HG03558 (cell line): ENCODE results near the gene TBC1D24.
"Not testable (repeated sequence)": the region's sequence is repeated elsewhere in the genome, so short reads cannot be mapped to it uniquely, and the experiment has no call there.

Source experiments
- ATAC-seq: cut with Tn5 transposase; IDR thresholded peaks from one replicate; pipeline ENCODE4 v1.9.1; 2021; ENCODE audit warnings: moderate number of reproducible peaks; ENCODE audit not compliant: unreplicated experiment; ENCODE audit errors: extremely low read depth

Gene TBC1D24

DNA sequence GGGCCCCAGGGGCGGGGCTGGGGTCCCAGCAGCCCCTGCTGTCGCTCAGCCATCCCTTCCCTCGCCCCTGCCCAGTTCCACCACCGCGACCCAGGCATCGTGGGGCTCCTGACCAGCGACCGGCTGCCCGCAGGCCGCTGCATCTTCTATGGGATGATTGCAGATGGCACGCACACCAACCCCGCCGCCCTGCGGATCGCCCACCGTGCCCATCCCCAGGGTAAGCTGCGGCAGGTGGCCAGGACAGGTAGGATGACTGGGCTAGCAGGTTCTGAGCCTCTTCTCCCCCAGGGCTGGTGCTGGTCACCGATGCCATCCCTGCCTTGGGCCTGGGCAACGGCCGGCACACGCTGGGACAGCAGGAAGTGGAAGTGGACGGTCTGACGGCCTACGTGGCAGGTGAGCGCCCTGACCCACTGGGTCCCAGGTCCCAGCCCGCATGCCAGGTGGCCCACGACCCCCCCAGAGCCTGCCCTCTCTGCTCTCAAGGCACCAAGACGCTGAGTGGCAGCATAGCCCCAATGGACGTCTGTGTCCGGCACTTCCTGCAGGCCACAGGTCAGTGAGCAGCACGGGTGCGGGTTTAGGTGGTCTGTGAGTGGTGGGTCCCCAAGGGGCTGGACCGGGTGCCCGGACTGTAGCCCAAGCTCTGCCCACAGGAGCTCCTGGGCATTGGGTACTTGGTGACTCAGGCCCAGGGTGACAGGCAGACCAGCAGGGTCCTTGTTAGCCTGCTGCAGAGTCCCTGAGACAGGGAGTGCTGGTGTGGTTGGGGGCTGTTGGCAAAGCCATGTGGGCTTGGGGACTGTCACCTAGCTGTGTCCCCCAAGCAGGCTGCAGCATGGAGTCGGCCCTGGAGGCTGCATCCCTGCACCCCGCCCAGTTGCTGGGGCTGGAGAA, 53.5 kb downstream of the TBC1D24 start:
- no peak for ATAC-seq

- ATAC-seq, result no peak
These were observed 54.4 kb downstream of the TBC1D24 start for GRCh38 chr16:2529061-2529931.

DNA sequence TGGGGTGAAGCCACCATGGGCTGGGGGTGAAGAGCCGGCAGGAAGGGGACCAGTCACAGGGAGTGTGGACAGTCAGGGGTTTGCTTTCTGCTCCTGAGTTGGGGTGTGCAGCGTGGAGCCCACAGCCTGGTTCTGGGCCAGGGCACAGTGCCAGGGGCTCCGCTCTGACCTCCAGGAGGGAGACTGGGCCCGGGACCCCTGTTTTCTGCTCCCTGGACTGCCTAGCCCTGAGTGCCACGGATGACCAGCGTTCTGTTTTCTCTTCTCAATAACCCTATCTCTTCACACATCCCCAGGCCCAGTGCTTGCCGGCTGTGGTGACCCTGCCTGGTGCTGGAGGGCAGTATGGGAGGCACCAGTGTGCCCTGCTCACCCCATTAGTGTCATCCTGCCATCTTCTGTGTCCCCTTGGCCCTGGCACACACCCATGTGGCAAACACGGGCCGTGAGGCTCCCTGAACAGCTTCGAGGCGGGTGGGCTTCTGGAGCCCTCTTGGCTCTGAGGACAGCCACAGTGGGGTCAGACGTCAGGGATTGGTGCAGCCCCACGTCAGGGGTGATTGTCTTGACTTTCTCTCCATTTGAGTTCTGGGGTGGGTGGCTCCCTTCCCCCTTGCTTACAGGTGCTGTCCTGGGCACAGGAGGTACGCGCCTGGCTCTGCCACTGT, 55.2 kb downstream of the TBC1D24 start:
- ATAC-seq, result no peak

- ATAC-seq, result no peak
These were observed 55.8 kb downstream of the TBC1D24 start for GRCh38 chr16:2530629-2531318.

GRCh38 chr16:2531371-2531695, 56.4 kb downstream of the TBC1D24 start, which contains the start of gene CEMP1:
Gene CEMP1, minus strand, starts transcription at chr16:2531408. Its CDS starts 335 bp downstream, at chr16:2531073.
- no peak for ATAC-seq

DNA sequence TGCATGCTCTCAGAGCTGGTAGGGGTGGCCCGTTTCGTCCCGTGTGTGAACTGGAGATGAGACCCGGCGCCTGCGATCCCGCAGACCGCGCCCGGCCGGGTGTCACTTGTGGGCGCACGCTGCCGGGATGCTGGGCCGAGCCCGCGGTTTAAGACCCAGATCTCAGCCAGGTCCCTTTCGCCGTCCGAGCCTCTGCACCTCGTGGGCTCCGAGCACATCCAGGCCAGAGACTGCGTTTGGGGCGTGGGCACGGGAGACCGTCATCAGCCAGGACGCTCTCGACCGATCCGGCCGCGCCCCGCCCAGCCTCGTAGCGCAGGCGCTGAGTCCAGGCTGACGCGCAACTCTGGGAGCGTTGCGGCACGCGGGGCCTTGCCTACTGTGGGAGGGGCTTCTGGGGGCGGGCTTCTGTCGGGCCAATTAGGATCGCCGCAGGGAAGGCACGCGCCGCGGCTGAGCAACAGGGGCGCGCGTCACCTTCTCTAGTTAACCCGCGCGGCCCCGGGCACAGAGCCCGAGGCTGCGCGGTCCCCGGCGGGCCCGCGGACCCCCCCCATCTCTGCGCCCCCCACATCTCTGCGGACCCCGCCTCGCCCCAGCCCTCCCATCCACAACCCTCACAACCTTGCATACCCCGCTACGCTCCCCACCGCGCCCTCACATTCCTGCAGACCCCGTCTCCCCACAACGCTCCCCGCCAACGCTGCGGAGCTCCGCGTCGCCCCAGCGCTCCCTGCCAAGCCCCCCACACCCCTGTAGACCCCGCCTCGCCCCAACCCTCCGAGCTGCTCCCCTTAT, 57.0 kb downstream of the TBC1D24 start:
- ATAC-seq, result peak; percentile 67

DNA sequence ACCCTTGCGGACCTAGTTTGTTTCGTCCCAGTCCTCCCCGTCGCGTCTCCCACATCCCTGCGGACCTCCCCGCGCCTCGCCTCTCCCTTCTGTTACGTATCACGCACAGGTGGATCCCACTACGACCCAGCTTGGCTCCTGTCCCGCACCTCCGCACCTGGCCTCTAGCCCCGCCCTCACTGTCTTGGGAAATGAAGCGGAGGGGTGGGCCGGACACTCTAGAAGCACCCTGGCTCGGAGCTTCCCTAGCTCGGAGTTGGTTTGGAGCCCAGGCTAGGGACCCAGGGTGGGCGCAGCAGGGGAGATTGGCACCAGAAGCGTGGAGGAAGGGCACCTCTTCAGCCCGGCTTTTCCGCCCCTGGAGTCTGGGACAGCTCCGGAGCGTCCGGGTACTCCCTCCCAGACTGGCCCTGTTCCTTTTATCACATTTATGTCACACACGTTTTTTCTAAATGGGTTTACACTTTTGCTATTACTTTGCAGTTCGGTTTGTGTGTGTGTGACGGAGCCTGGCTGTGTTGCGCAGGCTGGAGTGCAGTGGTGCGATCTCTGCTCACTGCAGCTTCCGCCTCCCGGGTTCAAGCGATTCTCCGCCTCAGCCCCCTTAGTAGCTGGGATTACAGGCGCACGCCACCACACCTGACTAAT, 57.7 kb downstream of the TBC1D24 start:
- no peak for ATAC-seq

- not testable (repeated sequence) for ATAC-seq
These were observed 58.3 kb downstream of the TBC1D24 start for GRCh38 chr16:2533142-2533755.

- no peak for ATAC-seq
These were observed 59.0 kb downstream of the TBC1D24 start for GRCh38 chr16:2533912-2534311.

DNA sequence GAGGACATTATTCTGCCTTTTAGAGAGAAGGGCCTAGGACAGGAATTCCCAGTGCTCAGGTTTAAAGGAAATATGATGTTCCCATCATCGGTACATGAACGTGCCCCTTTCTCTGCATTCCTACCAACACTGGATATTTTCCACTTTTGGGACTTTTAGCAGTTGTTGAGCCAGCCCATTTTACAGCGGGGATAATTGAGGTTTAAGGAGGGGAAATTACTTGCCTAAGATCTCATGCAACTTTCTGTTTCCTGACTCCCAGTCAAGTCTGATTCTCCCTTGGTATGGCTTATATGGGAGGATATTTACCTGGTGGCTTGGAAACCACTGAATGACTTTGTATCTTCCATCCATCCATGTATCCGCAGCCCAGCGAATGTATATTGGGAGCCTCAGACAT, 59.4 kb downstream of the TBC1D24 start:
- not testable (repeated sequence) for ATAC-seq

DNA sequence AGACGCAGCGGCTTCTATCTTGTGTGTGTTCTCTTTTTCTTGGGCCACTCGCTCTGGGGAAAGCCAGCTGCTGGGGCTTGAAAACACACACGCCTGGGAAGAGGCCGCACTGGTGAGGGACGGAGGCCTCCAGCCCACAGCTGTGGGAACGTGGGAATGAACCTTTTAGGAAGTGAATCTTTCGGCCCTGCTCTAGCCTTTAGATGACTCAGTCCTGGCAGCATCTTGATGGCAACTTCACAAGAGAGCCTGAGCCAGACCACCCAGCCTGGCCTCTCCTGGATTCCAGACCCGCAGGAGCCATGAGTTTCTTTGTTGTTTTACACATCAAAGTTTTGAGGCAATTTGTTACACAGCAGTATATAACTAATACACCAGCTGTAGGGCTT, 60.7 kb downstream of the TBC1D24 start:
- ATAC-seq, result no peak

DNA sequence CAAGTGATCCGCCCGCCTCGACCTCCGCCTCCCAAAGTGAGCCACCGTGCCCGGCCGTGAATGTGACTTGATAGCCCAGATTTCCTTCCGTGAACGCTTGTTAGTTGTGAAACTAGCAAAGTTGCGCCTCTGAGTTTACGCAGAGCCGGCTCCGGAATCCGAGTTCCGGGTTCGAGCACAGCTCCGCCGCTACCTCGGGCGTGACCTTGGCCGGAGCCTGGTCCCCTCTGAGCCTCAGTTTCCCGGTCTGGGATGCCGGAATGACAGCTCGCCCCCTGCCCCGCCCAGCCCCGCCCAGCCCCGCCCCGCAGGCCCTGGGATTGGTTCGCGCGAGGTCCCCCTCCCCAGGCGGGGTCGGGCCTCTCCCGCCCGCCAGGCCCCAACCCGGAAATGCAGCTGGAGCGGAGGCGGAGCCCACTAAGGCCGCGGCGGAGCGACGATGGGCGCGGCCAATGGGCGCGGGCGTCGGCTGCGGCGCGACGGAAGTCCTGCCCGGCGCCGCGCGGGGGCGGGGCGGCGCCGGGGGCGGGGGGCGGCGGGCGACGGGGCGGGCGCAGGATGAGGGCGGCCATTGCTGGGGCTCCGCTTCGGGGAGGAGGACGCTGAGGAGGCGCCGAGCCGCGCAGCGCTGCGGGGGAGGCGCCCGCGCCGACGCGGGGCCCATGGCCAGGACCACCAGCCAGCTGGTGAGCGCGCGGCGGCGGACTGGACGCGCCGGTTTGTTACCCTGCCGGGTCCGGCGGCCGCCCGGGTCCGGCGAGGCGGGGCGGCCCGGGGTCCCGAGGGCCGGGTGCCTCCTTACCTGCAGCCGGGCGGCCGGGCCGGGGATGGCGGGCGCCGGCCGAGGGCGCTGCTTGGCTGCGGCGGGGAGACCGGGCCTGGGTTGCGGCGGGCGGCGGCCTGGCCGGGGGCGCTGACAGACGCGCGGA, 62.8 kb downstream of the TBC1D24 start, which contains the start of gene PDPK1:
PDPK1 (plus strand) TSS at position 571 of the 929 bp plus-strand sequence; CDS start at position 663, 92 bp downstream.
- ATAC-seq, result peak; percentile 67

DNA sequence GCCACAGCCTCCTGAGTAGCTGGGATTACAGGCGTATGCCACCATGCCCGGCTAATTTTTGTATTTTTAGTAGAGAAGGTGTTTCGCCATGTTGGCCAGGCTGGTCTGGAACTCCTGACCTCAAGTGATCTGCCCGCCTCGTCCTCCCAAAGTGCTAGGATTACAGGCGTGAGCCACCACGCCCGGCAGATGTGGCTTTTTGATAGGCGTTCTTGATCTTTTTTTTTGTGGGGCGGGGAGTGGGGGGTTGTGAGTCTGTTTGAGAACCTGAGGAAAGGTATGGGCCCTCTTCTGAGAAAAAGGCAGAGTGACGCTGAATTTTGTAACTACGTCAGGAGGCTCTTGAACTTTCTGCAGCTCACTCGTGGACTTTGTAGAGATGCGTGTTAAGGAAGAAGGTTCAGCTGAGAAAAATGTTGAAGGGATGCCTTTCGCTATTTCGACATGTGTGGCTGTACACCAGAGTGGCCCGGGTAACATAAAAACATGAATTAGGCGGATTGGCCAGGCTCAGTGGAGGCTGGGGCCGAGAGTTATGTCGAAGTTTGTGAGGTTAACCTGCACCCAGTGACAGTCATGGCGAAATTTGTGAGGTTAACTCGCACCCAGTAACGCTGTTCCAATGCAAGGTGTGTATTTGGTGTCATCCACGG, 64.4 kb downstream of the TBC1D24 start:
- ATAC-seq, result not testable (repeated sequence)

DNA sequence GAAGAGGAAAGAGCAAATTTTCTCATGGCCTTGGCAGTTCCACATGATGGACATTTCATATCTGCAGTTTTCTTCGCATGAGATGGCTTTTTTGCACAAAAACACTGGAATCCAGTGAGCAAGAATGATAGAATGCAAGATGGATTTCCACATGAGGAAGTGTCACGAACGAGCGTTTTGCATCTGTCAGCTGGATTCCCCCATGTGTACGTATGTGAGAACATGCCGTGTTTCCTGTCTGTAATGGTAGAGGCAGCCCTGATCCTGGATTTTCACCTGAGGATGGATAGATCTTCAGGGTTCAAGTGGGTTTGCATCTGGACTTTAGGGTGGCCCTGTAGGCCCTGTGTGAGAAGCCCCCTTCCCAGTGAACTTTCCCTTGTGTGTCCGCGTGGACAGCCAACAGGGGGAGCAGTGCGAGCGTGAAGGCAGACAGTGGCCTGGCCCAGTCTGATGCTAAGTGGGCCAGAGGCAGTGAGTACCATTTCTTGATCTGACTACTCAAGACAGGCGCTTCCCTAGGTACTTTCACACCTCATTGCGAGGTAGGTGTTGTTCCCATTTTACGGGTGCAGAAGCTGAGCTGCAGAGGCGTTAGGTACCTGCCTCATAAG, 65.0 kb downstream of the TBC1D24 start:
- ATAC-seq, result not testable (repeated sequence)

GRCh38 chr16:2540912-2541311, 66.0 kb downstream of the TBC1D24 start:
- ATAC-seq, result not testable (repeated sequence)

GRCh38 chr16:2541409-2541808, 66.5 kb downstream of the TBC1D24 start:
- not testable (repeated sequence) for ATAC-seq
